GM21515 (cell line): ENCODE measurements around the gene ADGRD1.

ENCODE experiments used
- ATAC-seq: cut with Tn5 transposase; IDR thresholded peaks from one replicate; pipeline ENCODE4 v1.9.1; 2021; ENCODE audit not compliant: unreplicated experiment

The ADGRD1 gene

GRCh38 chr12:131038961-131039950 lies 85.5 kb downstream of the ADGRD1 start:
- ATAC-seq, result no peak

DNA sequence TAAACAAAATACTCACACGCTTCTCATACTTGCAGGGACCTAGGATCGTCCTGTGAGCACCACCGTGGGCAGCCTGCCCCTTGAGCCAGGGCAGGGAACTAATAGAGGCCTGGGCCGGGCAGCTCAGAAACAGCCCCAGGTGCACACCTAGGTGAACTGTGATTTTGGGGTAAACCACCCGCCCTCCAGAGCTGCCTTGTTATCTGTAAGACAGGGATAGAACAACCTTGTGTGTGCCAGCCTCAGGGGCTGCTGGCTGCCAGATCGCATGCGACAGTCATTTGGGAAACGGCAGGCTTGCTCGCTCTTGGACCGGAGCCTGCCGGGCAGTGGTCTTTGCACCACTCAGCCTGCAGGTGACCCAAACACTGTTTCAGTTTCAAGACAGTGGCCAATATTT lies 86.8 kb downstream of the ADGRD1 start:
- no peak for ATAC-seq

DNA sequence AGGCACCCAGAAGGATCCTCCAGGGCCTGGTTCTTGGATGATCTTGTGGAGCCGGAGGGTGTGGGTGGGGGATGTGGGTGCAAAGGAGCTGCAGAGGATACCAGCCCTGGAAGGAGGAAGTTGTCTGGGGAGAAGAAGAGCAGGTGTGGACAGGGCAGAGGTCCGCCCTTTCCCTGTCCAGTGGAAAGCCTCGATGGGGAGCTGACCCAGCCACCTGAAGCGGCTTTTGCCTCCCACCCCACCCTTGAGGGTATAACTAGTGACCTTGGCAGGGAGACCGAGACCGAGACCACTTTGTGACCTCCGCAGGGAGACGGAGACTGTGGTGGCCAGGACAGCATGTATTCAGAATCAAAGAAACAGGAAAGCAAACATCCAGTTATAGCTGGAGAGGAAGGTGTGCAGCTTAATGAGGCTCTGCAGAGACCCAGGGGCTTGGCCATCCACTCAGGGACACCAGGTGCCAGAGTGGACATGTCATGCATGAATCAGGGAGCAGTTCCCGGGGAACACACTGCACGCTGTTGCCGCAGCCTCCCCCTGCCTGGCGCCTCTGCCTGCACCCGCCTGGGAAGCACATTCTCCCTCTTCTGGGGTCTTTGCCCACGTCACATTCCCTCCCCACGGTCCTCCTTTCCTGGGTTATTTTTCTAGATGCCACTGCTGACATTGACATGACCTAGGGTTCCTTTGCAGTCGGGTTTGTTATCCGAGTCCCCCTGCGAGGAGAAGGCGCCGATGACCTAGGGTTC lies 87.7 kb downstream of the ADGRD1 start:
- no peak for ATAC-seq

- ATAC-seq, result no peak
Measured at GRCh38 chr12:131041968-131042833, 88.5 kb downstream of the ADGRD1 start.

- no peak for ATAC-seq
Measured at GRCh38 chr12:131042834-131043245, 89.1 kb downstream of the ADGRD1 start.

GRCh38 chr12:131043401-131043871 lies 89.7 kb downstream of the ADGRD1 start:
- ATAC-seq, result no peak

DNA sequence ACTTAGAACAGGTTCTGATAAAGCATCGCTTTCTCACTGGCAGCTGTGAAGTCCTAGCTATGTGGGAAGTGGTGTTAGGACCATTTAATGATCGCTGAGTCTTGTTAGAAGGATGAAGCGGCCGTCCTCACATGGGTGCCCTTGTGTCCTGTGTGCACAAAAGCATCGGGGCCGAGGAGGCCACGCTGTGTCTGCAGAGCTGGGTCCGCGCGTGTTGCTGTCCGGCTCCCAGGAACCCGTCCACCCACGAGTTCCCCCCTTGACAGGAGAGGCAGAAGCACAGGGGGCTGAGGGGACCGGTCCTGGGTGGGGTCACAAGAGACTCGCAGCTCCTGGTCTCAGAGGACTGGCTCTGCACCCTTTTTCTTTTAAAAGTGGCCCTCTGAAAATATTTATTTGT lies 90.4 kb downstream of the ADGRD1 start:
- no peak for ATAC-seq

DNA sequence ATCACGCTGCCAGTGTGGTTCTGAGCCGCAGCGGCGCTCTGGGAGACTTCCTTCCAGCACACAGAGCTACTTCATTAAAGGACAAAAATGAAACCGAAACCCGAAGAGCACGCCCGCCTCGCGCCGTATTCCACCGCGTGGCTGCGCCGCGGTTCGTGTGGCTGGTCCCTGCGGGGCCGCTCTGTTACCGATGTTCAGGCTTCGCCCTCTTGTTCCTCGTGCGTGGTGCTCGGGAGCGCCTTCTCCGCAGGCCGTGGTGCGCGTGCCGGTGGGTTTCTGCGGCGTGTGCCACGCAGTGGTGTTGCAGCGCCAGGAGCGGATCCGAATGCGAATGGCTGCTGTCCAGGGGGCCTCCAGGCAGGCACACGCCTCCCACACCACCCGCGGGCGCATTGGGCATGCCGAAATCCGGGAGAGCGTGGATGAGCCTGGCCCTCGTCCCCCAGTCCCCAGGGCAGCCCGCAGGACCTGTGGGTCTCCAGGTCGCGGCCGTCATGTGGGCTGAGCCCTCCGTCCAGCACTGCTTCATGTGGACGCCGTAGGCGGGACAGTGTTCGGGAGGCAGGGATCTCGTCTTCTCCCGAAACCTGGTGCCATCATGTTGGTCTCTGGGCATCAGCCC lies 91.2 kb downstream of the ADGRD1 start:
- ATAC-seq, result no peak

DNA sequence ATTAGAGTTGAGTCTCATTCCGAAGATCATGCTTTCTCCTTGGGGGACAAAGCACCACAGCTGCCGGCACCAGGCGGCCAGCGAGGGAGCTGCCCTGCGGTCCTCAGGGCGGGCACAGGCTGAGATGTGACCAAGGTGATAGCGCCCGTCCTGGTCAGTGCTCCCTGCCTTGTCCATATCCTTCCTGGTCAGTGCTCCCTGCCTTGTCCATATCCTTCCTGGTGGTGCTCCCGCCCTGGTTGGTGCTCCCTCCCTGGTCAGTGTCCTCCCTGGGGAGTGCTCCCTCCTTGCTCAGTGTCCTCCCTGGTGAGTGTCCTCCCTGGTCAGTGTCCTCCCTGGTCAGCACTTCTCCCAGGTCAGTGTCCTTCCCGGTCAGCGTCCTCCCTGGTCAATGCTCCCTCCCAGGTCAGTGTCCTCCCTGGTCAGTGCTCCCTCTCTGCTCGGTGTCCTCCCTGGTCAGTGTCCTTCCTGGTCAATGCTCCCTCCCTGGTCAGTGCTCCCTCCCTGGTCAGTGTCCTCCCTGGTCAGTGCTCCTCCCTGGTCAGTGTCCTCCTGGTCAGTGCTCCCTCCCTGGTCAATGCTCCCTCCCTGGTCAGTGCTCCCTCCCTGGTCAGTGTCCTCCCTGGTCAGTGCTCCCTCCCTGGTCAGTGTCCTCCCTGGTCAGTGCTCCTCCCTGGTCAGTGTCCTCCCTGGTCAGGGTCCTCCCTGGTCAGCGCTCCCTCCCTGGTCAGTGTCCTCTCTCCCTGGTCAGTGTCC lies 92.2 kb downstream of the ADGRD1 start:
- no peak for ATAC-seq

- ATAC-seq, result no peak
Measured at GRCh38 chr12:131046813-131047788, 93.4 kb downstream of the ADGRD1 start.

DNA sequence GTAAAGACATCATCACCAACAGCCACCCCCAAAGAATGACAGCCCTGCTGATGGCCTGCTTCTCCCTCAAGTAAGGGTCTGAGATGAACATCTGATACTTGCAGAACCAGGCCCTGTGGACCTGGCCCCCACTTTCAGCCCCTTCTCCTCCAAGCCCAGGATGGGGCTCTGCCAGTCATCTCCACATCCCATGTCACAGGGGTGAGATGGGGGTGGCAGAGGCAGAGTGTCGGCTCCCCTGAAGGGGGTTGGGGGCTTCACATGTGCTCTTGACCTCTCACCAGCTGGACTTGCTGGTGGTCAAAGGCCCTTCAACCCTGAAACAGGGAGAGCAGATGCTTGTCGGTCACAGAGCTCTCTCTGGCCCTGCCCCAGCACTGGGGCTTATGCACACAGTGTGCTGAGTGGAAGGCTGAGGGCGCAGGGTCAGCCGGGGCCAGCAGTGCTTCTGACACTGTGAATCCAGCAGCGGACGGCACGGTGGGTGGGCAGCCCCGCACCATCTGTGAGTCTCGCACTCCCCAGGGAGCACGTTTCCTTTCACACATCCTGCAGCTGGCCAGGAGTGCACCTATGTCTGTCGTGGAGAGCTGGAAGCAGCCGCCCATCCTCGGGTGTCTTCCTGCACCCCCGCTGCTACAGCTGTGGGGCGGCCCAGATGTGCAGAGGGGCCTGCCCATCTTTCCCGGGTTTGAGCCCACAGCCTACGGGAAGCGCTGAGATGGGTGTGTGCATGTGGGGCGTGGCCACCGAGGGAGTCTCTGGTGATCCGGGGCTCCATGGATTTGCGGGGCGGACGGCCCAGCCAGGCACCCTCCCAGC lies 94.3 kb downstream of the ADGRD1 start:
- no peak for ATAC-seq

DNA sequence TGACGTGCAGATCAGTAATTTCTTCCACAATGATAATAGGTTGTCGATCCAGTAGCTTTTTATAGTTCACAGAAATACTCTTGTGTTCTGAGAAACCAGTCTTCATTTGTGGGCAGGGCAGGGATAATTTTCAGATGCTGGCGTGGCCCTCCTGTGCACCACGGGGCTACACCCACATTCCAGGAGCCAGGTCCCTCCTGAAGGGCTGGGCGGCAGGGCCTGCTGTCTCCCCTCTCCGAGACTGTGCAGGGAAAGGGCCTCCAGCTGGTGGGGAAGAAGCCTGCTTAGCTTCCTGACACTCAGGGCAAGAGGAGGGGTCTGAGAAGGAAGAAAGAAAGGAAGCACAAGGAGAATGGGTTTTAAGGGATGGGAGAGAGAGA lies 94.9 kb downstream of the ADGRD1 start:
- ATAC-seq, result no peak

- no peak for ATAC-seq
Measured at GRCh38 chr12:131049002-131049401, 95.3 kb downstream of the ADGRD1 start.

GRCh38 chr12:131049549-131050339 lies 96.0 kb downstream of the ADGRD1 start:
- ATAC-seq, result no peak

- ATAC-seq, result no peak
Measured at GRCh38 chr12:131050463-131051154, 96.9 kb downstream of the ADGRD1 start.

- no peak for ATAC-seq
Measured at GRCh38 chr12:131051155-131051473, 97.4 kb downstream of the ADGRD1 start.
